Mucosa of gallbladder (tissue), 1 donor: ENCODE data around the gene EMCN. TPM values are rescaled to one million over a fixed set of nuclear protein-coding genes. Genes with fewer than 3 reads are reported as not detected.
"Not testable (repeated sequence)": the region's sequence is repeated elsewhere in the genome, so short reads cannot be mapped to it uniquely, and the experiment has no call there.

Experiments
- DNase-seq: peaks from one replicate; pipeline ENCODE4 v3.0.0-alpha.2; 2020; ENCODE audit warnings: low spot score
- total RNA-seq: library from RNA; stranded (reverse); gene quantifications from one replicate; pipeline ENCODE4 v1.2.1, GENCODE V29; 2021
- donor health status: DM: no; HTN: no; CAD: no.

Gene EMCN
- total RNA-seq, 1 donor from 2014 or later = 13.9 TPM

DNA sequence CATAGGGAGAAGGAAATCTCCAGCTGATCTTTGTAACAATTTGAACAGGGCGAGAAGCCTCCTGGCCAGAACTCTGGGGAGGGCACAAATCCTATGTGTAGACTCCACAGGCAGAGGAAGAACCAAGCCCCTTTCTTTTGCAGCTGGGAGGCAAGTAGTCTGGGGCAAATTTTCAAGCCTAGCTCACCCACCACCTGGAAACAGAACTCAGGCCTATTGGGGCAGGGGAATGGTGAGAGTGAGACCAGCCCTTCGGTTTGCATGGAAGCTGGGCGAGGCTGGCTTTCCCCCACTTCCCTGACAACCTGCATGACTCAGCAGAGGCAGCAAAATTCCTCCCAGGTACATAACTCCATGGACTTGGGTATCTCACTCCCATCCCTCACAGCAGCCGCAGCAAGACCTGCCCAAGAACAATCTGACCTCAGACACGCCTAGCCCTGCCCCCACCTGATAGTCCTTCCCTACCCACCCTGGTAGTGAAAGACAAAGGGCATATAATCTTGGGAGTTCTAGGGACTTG is 138.2 kb downstream of the EMCN start:
- no peak for DNase-seq

DNA sequence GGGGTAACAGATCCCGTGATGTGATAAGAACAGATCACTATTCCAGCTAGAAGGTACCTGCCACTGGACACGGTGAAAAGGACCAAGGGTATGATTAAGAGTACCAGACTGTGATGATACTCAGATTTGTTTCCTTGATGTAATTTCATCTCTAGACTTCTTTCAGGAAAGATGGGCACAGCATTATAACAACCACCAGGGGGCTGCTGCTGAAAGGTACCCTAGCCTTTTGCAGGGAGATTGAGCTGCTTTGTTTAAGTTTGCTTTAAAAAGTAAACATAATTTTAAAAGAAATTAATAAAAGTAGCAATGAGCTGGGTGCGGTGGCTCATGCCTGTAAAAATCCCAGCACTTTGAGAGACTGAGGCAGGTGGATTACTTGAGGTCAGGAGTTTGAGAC is 145.4 kb downstream of the EMCN start:
- no peak for DNase-seq

DNA sequence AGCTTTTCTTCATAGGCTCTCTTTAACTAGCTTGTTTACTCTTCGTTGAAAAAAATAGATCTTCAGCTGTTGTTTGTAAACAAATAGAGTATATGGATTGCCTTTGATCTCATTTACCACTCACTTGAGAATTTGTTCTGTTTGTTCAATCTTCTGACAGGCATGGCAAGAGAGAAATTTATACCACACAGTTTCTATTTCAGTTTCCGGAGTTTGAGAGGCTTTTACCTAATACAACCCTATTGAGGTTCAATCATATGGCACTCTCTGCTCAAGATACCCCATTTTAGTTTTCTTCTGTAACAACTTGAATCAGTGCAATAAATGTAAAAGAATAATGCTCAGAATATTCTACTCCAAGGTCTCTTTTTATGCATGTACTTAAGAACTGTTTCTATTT is 148.0 kb downstream of the EMCN start:
- no peak for DNase-seq

DNA sequence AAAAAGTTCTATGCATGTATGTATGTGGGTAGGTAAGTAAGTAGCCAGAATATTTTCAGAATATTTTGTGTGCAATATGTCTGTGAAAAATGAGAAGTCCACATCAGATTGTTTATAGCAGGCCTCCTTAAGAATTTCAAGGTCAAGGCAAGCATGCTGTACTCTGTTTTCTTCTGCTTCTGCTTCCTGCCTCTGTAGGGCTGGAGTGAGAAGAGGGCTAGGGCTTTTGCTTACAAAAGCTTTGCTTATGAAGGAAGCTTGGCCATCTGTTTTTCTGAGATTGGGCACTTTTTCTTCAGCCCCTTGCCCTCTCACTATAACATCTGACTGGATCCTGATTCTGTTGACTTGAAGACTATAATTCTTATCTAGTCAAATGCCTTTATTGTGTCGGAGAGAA is 150.4 kb downstream of the EMCN start:
- DNase-seq = no peak

DNA sequence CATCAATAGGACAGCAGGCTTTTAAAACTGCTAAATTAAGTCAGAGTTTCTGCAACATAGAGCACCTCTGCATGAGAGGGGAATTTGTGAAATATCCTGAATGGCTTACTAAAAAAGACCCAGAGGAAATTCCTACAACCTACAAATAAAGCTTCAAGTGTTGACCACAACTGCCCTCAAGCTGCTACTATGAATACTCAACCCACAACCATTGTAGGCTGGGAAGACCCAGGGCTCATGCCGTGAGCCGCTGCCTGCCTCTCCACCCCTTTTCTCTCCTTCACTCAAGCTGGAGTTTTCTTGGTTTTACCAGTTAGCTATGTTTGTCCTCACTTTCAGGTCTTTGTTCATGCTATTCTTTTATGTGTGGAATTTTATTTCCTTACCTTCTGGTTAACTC is 151.6 kb downstream of the EMCN start:
- no peak for DNase-seq

DNA sequence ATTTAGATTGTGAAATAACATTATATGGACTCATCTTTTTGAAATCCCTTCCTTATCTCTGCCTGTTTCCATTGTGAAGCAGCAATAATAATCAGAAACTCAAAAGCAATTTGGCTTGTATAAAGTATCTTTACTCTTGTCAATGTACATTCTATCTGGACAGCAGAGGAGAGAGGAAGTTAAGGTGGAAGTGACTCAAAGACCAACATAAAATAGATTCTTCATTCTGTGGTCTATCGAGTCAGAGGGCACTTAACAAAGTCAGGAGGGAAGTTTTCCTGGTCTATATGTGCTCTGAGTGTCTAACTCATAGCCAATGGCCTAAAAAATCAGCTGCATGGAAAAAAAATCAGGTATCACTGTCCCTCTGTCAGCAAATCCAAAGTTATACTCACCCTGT is 155.5 kb downstream of the EMCN start:
- no peak for DNase-seq

DNA sequence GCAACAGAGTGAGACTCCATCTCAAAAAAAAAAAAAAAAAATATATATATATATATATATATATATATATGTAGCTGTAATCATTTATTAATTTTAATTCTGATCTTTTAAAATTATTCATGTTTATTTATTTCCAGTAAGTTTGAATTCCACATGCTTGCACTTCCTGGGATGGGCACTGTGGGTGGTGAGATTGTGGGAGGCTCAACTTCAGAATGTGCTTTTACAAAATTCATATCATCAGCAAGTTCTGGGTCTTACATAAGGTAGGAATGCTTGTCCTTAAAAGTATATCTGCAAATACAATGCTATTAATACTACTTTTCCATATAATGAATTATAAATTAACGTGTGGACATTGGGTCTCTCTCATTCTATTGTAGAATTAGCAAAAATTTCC is 156.5 kb downstream of the EMCN start:
- no peak for DNase-seq

DNA sequence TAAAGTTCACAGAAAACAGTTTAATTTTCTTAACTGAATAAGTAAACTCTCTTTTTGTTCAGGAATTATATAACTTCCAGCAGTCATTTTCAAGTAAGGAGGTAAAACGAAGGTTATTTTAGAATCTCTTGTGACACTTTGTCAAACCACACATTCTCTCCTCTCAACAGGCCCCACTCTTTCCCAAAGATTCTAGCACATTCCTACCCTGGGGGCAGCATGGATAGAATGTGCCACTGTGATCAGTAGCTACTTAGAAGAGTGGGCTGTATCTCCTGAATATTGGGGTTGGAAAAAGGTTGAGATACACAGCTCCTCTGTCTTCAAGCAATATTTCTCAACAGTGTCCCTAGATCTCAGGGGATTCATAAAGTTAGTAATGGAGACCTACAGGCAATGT is 157.6 kb downstream of the EMCN start:
- DNase-seq = no peak

DNA sequence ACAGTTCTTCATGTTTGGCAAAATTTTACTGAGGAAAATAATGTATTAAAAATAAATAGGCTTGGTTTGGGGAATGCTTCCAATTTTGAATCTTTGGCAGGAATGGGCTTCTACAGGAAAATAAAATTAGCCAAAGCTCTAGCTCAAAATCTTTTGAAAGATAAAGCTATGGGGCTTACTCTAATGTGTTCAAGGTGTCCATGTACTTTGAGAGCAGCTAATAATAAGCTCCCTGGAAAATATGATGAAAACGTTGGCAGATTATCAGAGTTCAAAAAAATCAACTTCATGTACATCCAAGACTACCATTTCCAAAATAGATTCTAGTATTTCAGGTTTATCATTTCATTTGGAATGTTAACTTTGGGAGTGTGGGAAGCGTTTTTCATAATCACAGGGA is 158.4 kb downstream of the EMCN start:
- no peak for DNase-seq

DNA sequence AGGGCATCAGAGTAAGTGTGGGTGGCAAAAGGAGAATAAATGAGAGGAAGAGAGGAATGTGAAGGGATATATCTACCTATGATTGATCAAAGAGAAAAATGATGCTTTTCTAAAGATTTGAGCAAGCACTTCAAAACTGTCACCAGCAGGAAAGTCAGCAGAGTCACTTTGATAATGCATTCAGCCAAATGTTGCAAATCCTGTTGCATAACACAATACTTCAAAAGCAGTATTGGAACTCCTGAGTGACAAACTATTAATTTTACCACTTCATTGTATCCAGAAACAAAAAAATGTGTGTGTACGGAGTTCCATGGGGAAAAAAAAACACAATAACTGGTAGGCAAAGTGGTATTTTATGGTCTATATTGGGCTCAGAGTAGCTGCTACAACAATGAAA is 160.3 kb downstream of the EMCN start:
- DNase-seq = no peak

DNA sequence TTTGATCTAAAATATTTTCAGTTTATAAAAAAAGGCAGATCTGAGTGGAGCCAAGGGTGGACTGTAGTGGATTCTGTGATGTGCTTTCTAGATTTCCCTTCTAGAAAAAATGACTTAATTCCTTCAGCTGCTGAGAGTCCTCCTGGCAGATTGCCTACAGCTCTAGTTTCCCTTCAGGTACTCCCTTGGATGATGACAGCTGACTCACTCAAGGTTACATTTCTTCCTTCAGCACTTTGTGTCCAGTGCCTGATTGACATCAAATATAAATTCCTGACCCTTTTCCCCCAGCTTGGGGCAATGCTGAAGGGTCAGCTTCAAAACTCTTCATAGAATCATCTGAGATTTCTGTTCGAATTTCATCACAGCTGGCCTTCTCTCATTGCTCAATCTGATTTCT is 161.7 kb downstream of the EMCN start:
- DNase-seq = no peak

DNA sequence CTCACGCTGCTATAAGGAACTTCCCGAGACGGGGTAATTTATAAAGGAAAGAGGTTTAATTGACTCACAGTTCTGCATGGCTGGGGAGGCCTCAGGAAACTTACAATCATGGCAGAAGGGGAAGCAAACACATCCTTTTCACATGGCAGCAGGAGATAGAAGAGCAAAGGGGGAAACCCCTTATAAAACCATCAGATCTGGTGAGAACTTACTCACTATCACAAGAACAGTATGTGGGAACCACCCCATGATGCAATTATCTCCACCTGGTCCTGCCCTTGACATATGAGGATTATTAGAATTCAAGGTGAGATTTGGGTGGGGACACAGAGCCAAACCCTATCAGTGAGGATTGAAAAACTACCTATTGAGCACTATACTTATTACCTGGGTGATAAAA is 165.5 kb downstream of the EMCN start:
- not testable (repeated sequence) for DNase-seq

DNA sequence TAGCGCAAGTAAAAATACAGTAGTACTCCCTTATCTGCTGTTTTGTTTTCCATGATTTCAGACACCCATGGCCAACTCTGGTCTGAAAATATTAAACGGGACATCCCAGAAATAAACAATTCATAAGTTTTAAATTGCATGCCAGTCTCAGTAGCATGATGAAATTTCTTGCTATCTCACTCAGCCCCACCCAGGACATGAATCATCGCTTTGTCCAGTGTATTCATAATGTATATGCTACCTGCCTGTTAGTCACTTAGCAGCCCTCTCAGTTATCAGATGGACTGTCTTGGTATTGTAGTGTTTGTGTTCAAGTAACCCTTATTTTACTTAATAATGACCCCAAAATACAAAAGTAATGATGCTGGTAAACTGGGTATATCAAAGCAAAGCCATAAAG is 169.3 kb downstream of the EMCN start:
- no peak for DNase-seq

DNA sequence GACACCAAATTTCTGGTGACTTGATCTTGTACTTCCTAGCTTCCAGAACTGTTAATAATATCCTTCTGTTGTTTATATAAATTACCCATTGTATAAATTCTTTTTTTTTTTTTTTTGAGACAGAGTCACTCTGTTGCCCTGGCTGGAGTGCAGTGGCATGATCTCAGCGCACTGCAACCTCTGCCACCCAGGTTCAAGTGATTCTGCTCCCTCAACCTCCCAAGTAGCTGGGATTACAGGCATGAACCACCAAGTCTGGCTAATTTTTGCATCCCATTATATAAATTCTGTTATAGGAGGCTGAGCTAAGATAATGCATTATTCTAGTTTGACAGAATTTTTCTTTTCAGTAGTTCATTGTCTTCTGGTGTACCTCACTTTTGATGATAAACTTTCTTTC is 170.6 kb downstream of the EMCN start:
- no peak for DNase-seq

DNA sequence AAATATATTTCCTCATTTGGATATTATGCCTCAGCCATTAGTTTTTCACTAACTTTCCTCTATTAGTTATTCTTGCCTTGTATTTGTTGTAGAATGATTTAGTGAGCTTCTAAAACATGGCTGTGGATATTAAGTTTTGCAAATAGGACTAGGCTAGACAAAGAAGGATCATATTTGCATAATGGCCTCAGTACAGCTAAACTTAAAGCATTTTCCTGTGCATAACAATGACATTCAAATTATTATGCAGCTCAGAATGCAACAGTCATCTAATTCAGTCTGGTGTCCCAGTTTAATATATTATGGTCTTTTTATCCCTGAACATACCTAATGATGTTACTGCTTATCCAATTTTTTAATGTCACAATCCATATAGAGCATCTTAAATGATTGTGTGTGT is 172.2 kb downstream of the EMCN start:
- DNase-seq = no peak
